NCI-H2196 (cell line): ENCODE data around the gene STAP2.
A peak's percentile ranks its signal among the peaks of the same experiment; 100 is the strongest.

Source experiments
- DNase-seq: peaks from one replicate; lab custom pipeline; 2025; ENCODE audit not compliant: unreplicated experiment; lab: John Stamatoyannopoulos, UW

Gene STAP2

GRCh38 chr19:4338441-4339355 lies at the start of gene STAP2:
Gene STAP2, minus strand, starts transcription at chr19:4338827. Its CDS starts 74 bp downstream, at chr19:4338753.
- DNase-seq = peak; percentile 44

- no peak for DNase-seq
These were observed 47.6 kb upstream of the STAP2 start for GRCh38 chr19:4386041-4386782.

GRCh38 chr19:4385291-4386040 lies 46.8 kb upstream of the STAP2 start:
- no peak for DNase-seq

GRCh38 chr19:4380254-4380727 lies 41.7 kb upstream of the STAP2 start:
- DNase-seq = no peak

- peak; percentile 35 for DNase-seq
These were observed 41.0 kb upstream of the STAP2 start for GRCh38 chr19:4379383-4380253.

- DNase-seq = no peak
These were observed 40.3 kb upstream of the STAP2 start for GRCh38 chr19:4378886-4379285.

GRCh38 chr19:4376991-4377781 lies 38.6 kb upstream of the STAP2 start:
- no peak for DNase-seq

GRCh38 chr19:4376671-4376990 lies 38.0 kb upstream of the STAP2 start:
- DNase-seq = no peak

GRCh38 chr19:4376028-4376670 lies 37.5 kb upstream of the STAP2 start:
- no peak for DNase-seq

GRCh38 chr19:4375164-4376027 lies 36.8 kb upstream of the STAP2 start:
- peak; percentile 66 for DNase-seq

GRCh38 chr19:4374498-4375163 lies 36.0 kb upstream of the STAP2 start:
- no peak for DNase-seq

GRCh38 chr19:4373601-4374497 lies 35.2 kb upstream of the STAP2 start:
- DNase-seq = no peak

GRCh38 chr19:4373013-4373367 lies 34.4 kb upstream of the STAP2 start:
- no peak for DNase-seq

GRCh38 chr19:4372165-4373012 lies 33.8 kb upstream of the STAP2 start:
- DNase-seq = no peak

- DNase-seq = no peak
These were observed 32.9 kb upstream of the STAP2 start for GRCh38 chr19:4371247-4372164.
